ENCODE results near the gene ITIH5. TPM values are rescaled to one million over a fixed set of nuclear protein-coding genes. Genes with fewer than 3 reads are reported as not detected.
"Not testable (repeated sequence)": the region's sequence is repeated elsewhere in the genome, so short reads cannot be mapped to it uniquely, and the experiment has no call there.

The ITIH5 gene
- 100 to 1,000 TPM in 3 of 4 donors, 10 to 100 TPM in 1; 48.2 to 126 (median 108) TPM for total RNA-seq
- polyA plus RNA-seq, result 10 to 100 TPM in 1 of 3 donors, 1 to 10 TPM in 1, under 1 TPM in 1; 0.60 to 13.3 (median 1.6) TPM

DNA sequence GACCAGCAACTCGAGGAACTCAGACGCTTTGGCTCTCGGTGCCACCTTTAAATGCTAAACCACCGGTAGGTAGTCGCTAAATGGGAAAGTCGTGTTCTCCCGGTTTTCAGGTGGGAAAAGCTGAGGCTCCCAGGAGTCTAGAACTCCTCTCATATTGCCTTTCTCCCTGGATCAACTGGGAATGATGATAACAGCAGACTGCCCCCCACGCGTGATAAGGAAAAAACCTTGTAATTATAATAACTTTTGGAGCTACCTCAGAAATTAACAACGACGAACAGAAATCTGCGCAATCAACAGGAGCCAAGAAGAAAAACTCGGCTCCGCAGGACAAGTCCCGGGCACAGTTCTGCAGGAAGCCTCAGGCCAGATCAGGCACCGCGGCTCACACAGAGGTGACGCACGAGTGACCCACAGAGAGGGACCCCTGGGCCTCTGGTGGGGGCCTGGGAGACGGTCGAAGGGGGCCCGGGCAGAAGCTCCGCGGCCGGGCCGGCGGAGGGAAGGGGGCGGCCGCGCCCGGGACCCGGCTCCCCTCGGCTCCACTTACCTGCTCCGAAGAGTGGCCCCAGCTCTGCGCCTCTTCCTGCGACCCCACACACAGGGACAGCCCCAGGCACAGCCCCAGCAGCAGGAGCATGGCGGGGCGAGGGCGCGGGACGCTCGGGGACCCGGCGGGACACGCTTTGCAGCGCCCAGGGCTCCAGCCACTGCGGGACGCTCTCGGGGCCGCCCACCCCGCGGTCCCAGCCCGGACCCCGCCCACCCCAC, at the start of gene ITIH5:
TSS of gene ITIH5 (minus strand) at position 714 of the 771 bp plus-strand sequence. CDS start at position 640, 74 bp downstream.
- Histone ChIP-seq H3K27ac (peak within 1 kb of the TSS; percentile 67 to 94 (median 88)), H3K27me3 (no peaks in the 10 kb centered on the region), H3K36me3 (no peaks in the 10 kb centered on the region), H3K9me3 (no peaks in the 10 kb centered on the region), H3K4me3 (peak within 1 kb of the TSS; percentile 67 to 97 (median 83)), H3K4me1 (peaks cover 0 to 45% (median 38%) of the 10 kb centered on the region in 4 donors)
- TF ChIP-seq POLR2A (IDR thresholded peaks at IDR 0.05), result peak; percentile 28 to 57
- TF ChIP-seq, protein P1, sequence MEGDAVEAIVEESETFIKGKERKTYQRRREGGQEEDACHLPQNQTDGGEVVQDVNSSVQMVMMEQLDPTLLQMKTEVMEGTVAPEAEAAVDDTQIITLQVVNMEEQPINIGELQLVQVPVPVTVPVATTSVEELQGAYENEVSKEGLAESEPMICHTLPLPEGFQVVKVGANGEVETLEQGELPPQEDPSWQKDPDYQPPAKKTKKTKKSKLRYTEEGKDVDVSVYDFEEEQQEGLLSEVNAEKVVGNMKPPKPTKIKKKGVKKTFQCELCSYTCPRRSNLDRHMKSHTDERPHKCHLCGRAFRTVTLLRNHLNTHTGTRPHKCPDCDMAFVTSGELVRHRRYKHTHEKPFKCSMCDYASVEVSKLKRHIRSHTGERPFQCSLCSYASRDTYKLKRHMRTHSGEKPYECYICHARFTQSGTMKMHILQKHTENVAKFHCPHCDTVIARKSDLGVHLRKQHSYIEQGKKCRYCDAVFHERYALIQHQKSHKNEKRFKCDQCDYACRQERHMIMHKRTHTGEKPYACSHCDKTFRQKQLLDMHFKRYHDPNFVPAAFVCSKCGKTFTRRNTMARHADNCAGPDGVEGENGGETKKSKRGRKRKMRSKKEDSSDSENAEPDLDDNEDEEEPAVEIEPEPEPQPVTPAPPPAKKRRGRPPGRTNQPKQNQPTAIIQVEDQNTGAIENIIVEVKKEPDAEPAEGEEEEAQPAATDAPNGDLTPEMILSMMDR (IDR thresholded peaks at IDR 0.05), result no peak
- peak; percentile 63 to 93 (median 84) for TF ChIP-seq POLR2AphosphoS5 (IDR thresholded peaks at IDR 0.05)
- 2 to 7% methylated on average over 54 of the region's 54 CpGs for WGBS, 2 donors
- intact Hi-C loops (cut with DNase I), result loop anchor here (5.0 kb wide), 2 partner anchors 124 to 139 kb away; no protein-coding TSS in a partner anchor
- DNase-seq, result peak; percentile 74

DNA sequence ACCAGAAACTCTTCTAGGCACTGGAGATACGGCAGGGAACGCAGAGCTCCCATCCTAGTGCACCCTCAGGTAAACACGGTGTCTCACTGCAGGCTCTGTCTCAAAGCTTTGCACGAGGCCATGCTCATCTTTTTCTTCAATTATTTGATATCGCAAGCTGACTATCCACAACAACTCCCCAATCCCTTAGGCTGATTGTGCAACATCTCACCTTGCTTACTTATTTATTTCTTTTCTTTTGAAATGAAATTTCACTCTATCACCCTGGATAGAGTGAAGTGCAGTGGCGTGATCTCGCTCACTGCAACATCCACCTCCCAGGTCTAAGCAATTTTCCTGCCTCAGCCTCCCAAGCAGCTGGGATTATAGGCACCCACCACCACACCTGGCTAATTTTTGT, 48.7 kb upstream of the ITIH5 start:
- no peak for DNase-seq
- no peak overlapping the region for H3K27ac ChIP-seq
- no peaks in the 10 kb centered on the region for H3K9me3 ChIP-seq
- H3K4me1 ChIP-seq, result no peaks in the 10 kb centered on the region
- intact Hi-C loops (cut with DNase I), result no loop called here
- no peaks in the 10 kb centered on the region for H3K36me3 ChIP-seq
- TF ChIP-seq EP300 (IDR thresholded peaks at IDR 0.05), result no peak
- TF ChIP-seq POLR2A (IDR thresholded peaks at IDR 0.05), result no peak
- no peak for TF ChIP-seq POLR2AphosphoS5 (IDR thresholded peaks at IDR 0.05)
- TF ChIP-seq, protein P1 (IDR thresholded peaks at IDR 0.05), result no peak
- no peak overlapping the region for H3K4me3 ChIP-seq
- H3K27me3 ChIP-seq, result no peaks in the 10 kb centered on the region
- WGBS, 2 donors, result 86 to 94% methylated on average over 7 of the region's 7 CpGs

DNA sequence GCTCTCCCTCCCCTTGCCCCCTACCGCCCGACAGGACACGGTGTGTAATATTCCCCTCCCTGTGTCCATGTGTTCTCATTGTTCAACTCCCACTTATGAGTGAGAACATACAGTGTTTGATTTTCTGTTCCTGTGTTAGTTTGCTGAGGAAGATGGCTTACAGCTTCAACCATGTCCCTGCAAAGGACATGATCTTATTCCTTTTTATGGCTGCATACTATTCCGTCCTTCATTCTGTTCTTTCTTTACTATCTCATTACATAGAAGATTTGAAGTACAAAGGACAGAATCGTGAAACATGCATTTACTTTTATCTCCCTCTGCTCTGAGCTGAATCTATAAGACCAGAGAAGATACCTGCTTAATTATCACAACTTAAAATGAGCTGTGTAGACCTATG, 44.3 kb upstream of the ITIH5 start:
- H3K4me1 ChIP-seq; intact Hi-C loops (cut with DNase I); H3K27me3 ChIP-seq; H3K4me3 ChIP-seq; DNase-seq; H3K27ac ChIP-seq; H3K36me3 ChIP-seq; H3K9me3 ChIP-seq: not testable (repeated sequence)
- WGBS, 2 donors, result 80 to 90% methylated on average over 5 of the region's 5 CpGs

DNA sequence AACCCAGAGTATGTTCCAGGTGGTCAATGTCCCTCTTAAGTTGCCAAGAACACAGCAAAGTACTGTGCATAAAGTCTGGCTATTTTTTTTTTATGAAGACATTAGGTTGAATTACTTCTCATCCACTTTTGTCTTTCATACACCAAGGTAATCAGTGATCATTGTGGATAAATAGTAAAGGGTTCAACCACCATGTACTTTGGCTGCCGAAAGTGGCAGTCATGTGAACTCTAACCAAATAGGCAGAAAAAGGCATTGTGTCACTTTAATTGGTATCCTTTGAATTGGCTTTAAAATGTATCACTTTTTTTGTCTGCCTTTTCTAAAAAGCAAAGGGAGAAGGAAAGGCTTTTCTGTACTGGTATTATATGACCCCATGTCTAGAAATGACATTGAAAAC, 43.7 kb upstream of the ITIH5 start:
- TF ChIP-seq POLR2A (IDR thresholded peaks at IDR 0.05) (no peak), POLR2AphosphoS5 (IDR thresholded peaks at IDR 0.05) (no peak), EP300 (IDR thresholded peaks at IDR 0.05) (no peak)
- TF ChIP-seq, protein P1 (IDR thresholded peaks at IDR 0.05), result no peak
- 79 to 91% methylated on average over 1 of the region's 1 CpG for WGBS, 2 donors
- no peaks in the 10 kb centered on the region for H3K27me3 ChIP-seq
- H3K4me1 ChIP-seq, result no peaks in the 10 kb centered on the region
- H3K27ac ChIP-seq, result no peak overlapping the region
- no peaks in the 10 kb centered on the region for H3K9me3 ChIP-seq
- intact Hi-C loops (cut with DNase I), result no loop called here
- no peak overlapping the region for H3K4me3 ChIP-seq
- no peak for DNase-seq
- H3K36me3 ChIP-seq, result no peaks in the 10 kb centered on the region

DNA sequence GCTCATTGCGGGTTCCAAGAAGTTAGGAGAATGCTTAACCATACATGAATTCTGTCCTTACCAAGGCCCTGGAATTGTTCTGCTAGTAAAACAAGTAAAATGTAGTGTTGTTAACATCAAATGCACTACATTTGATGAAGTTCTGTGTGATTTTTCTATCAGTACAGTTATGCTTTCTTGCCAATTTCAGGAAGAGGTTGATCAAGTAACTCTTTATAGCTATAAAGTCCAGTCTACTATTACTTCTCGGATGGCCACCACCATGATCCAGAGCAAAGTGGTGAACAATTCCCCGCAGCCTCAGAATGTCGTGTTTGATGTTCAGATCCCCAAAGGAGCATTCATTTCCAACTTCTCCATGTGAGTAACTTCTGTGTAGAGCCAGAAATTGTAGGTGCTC, 42.1 kb upstream of the ITIH5 start:
- Histone ChIP-seq H3K36me3 (no peaks in the 10 kb centered on the region), H3K9me3 (no peaks in the 10 kb centered on the region), H3K4me3 (no peak overlapping the region), H3K4me1 (peaks cover 0 to 5% (median 0%) of the 10 kb centered on the region in 4 donors), H3K27me3 (no peaks in the 10 kb centered on the region), H3K27ac (no peak overlapping the region)
- no peak for DNase-seq
- 94 to 95% methylated on average over 4 of the region's 4 CpGs for WGBS, 2 donors
- intact Hi-C loops (cut with DNase I), result no loop called here
- TF ChIP-seq EP300 (IDR thresholded peaks at IDR 0.05), result no peak
- no peak for TF ChIP-seq POLR2AphosphoS5 (IDR thresholded peaks at IDR 0.05)
- TF ChIP-seq, protein P1 (IDR thresholded peaks at IDR 0.05), result no peak
- no peak for TF ChIP-seq POLR2A (IDR thresholded peaks at IDR 0.05)
